GM12878 (cell line): ENCODE data around the gene ABCC2. TPM values are rescaled to one million over a fixed set of nuclear protein-coding genes. Genes with fewer than 3 reads are reported as not detected.

Experiments
- ATAC-seq: fragments of 200-7000 bp; cut with Tn5 transposase; 3 replicates; pipeline ENCODE4 v1.9.1; 2020; ENCODE audit warnings: mild to moderate bottlenecking, moderate library complexity
- BruUV-seq: library from RNA; stranded (reverse); fragments of 400-500 nt; replicated peaks from 2 replicates; lab custom pipeline; 2021; lab: Mats Ljungman, UMichigan
- CTCF ChIA-PET: fragments of 300-600 bp; sonication (Branson Sonifier 250); formaldehyde crosslinking; extraction: SDS; loops from one replicate; lab custom pipeline; 2021; ENCODE audit warnings: inconsistent platforms; lab: Yijun Ruan, JAX
- POLR2A ChIA-PET: fragments of 350-600 bp; formaldehyde crosslinking; extraction: SDS; loops from one replicate; lab custom pipeline; 2021; ENCODE audit warnings: inconsistent platforms; lab: Charles Lee
- RAD21 ChIA-PET: fragments of 300-600 bp; sonication (Branson Sonifier 250); formaldehyde crosslinking; loops from one replicate; lab custom pipeline; 2023; ENCODE audit warnings: antibody characterized with exemption; ENCODE audit not compliant: unreplicated experiment; lab: Charles Lee
- SMC1A ChIA-PET: fragments of 300-600 bp; sonication (Branson Sonifier 250); formaldehyde crosslinking; loops from one replicate; lab custom pipeline; 2023; ENCODE audit not compliant: unreplicated experiment, uncharacterized antibody; lab: Charles Lee
- DNase-seq: peaks from one replicate; pipeline ENCODE4 v3.0.0-alpha.2; 2011; ENCODE audit warnings: low read depth, low spot score
- FAIRE-seq: peaks from 3 replicates; lab custom pipeline; 2011; peaks lifted over from hg19 to GRCh38; lab: Jason Lieb, UNC
- H2AFZ ChIP-seq: 2 replicates; pipeline ENCODE4 v1.6.0; 2011; ENCODE audit warnings: low read depth, low read length, control low read depth; ENCODE audit not compliant: control insufficient read depth
- H3K27ac ChIP-seq: 2 replicates; pipeline ENCODE4 v1.5.1; 2011; ENCODE audit warnings: control low read depth; ENCODE audit not compliant: control insufficient read depth, insufficient read depth
- H3K27me3 ChIP-seq, 2 experiments: replicated peaks in 1 of 2; 2 replicates each; pipeline versions ENCODE4 v1.6.0 to v1.6.1; 2011; ENCODE audit warnings: low read length in 1 of 2; ENCODE audit not compliant: control insufficient read depth in 2 of 2, insufficient read depth in 2 of 2
- H3K36me3 ChIP-seq, 2 experiments: 2 replicates each; pipeline ENCODE4 v1.5.1; 2011; ENCODE audit warnings: low read length in 1 of 2; ENCODE audit not compliant: control insufficient read depth in 2 of 2, insufficient read depth in 2 of 2
- H3K4me1 ChIP-seq: 2 replicates; pipeline ENCODE4 v1.6.1; 2011; ENCODE audit warnings: mild to moderate bottlenecking, low read length, moderate library complexity, mixed read lengths; ENCODE audit not compliant: control insufficient read depth, insufficient read depth
- H3K4me2 ChIP-seq: 2 replicates; pipeline ENCODE4 v1.6.0; 2011; ENCODE audit warnings: control low read depth; ENCODE audit not compliant: control insufficient read depth, insufficient read depth
- H3K4me3 ChIP-seq: fragments of 200-600 bp; sonication (generic); 2 replicates; pipeline ENCODE4 v1.5.1; 2016
- H3K79me2 ChIP-seq: 2 replicates; pipeline ENCODE4 v1.6.0; 2011; ENCODE audit warnings: low read length; ENCODE audit not compliant: control insufficient read depth, insufficient read depth
- H3K9ac ChIP-seq: 2 replicates; pipeline ENCODE4 v1.8.0; 2011; ENCODE audit warnings: low read length, control low read depth, mixed read lengths; ENCODE audit not compliant: control insufficient read depth, insufficient read depth
- H3K9me3 ChIP-seq: replicated peaks from 3 replicates; pipeline ENCODE4 v1.5.1; 2011; ENCODE audit warnings: mild to moderate bottlenecking, low read length; ENCODE audit not compliant: control insufficient read depth, insufficient read depth
- H4K20me1 ChIP-seq: 2 replicates; pipeline ENCODE4 v1.6.0; 2011; ENCODE audit not compliant: control insufficient read depth, insufficient read depth
- ATF7 ChIP-seq: fragments of 450-650 bp; IDR thresholded peaks from 2 replicates; pipeline ENCODE4 v1.6.1; 2016; ENCODE audit warnings: low read depth, mild to moderate bottlenecking
- BRCA1 ChIP-seq: IDR thresholded peaks from 2 replicates; pipeline ENCODE4 v1.6.1; 2011; ENCODE audit warnings: low read depth, low read length, improper control_type of control experiment
- EZH2 ChIP-seq: IDR thresholded peaks from 2 replicates; pipeline ENCODE4 v1.6.1; 2012; ENCODE audit warnings: low read depth, mild to moderate bottlenecking, control low read depth, inconsistent platforms, low read length, borderline replicate concordance; ENCODE audit not compliant: control insufficient read depth
- HDAC2 ChIP-seq: fragments of 200-600 bp; sonication (generic); IDR thresholded peaks from 2 replicates; pipeline ENCODE4 v1.6.1; 2017
- IKZF1 ChIP-seq: fragments of 450-650 bp; conservative IDR thresholded peaks from 2 replicates; pipeline ENCODE4 v1.6.1; 2017; ENCODE audit warnings: antibody characterized with exemption, mild to moderate bottlenecking
- IKZF2 ChIP-seq, 2 experiments: fragments of 450-650 bp; IDR thresholded peaks; 2 replicates each; pipeline ENCODE4 v1.6.1; 2017; ENCODE audit warnings: mild to moderate bottlenecking in 2 of 2, moderate library complexity in 2 of 2
- MYB ChIP-seq: fragments of 150-350 bp; IDR thresholded peaks from 2 replicates; pipeline ENCODE4 v1.6.1; 2014; ENCODE audit warnings: mild to moderate bottlenecking, low read depth, low read length, borderline replicate concordance
- NFIC ChIP-seq: IDR thresholded peaks from 2 replicates; pipeline ENCODE4 v1.6.1; 2012; ENCODE audit warnings: low read depth, mild to moderate bottlenecking, inconsistent platforms, low read length, moderate library complexity
- PBX3 ChIP-seq: IDR thresholded peaks from 2 replicates; pipeline ENCODE4 v1.6.1; 2011; ENCODE audit warnings: mild to moderate bottlenecking, low read depth, low read length, moderate library complexity; ENCODE audit not compliant: insufficient replicate concordance
- POLR2A ChIP-seq: IDR thresholded peaks from 2 replicates; pipeline ENCODE4 v1.6.1; 2011; ENCODE audit warnings: low read depth, mild to moderate bottlenecking, low read length
- RBBP5 ChIP-seq: fragments of 200-600 bp; sonication (generic); conservative IDR thresholded peaks from 2 replicates; pipeline ENCODE4 v1.6.1; 2016
- SMARCA5 ChIP-seq: fragments of 450-650 bp; IDR thresholded peaks from 2 replicates; pipeline ENCODE4 v1.6.1; 2017; ENCODE audit warnings: mild to moderate bottlenecking
- SUPT20H ChIP-seq: IDR thresholded peaks from 2 replicates; pipeline ENCODE4 v1.6.1; 2011; ENCODE audit warnings: low read depth, mild to moderate bottlenecking, low read length, moderate library complexity, borderline replicate concordance; ENCODE audit not compliant: control insufficient read depth
- USF1 ChIP-seq: IDR thresholded peaks from 2 replicates; pipeline ENCODE4 v1.6.1; 2011; ENCODE audit warnings: borderline replicate concordance, low read depth, mild to moderate bottlenecking, moderate library complexity, mixed read lengths, low read length; ENCODE audit not compliant: insufficient read depth; ENCODE audit errors: extremely low read length
- WGBS: methylation state at CpG from one replicate; pipeline ENCODE4 v1.1.6; 2016; ENCODE audit warnings: low lambda C conversion rate; ENCODE audit not compliant: insufficient replicate concordance, insufficient coverage; ENCODE audit errors: missing lambda C conversion rate; 5-methylcytosine and 5-hydroxymethylcytosine counted together
- in situ Hi-C: fragments of 300-500 bp; cut with MboI; formaldehyde crosslinking; loops from 9 replicates; pipeline ENCODE4 v1.14.3; 2018; ENCODE audit warnings: mixed read lengths
- intact Hi-C: fragments of 100-400 bp; cut with micrococcal nuclease; formaldehyde crosslinking; loops from one replicate; pipeline ENCODE4 v1.14.2; 2022; ENCODE audit not compliant: unreplicated experiment
- polyA plus RNA-seq, 11 experiments: library from polyadenylated mRNA; depleted of rRNA in 4 of 11; unstranded in 6 of 11; stranded (reverse) in 5 of 11; fragments of >200 nt; fragmentation: Nextera tagmentation in 4 of 11; fragmentation: Illumina TruSeq in 1 of 11; extraction: Ambion mirVana in 4 of 11; extraction: Trizol in 1 of 11; gene quantifications; 1 replicate in 1 of 11; 2 replicates in 10 of 11; pipeline versions ENCODE4 v1.2.1 to v1.2.3, GENCODE V29; 2011 to 2016; ENCODE audit warnings: inconsistent platforms in 2 of 11, missing spikeins in 2 of 11, low read depth in 1 of 11
- total RNA-seq, 4 experiments: library from RNA; depleted of rRNA in 3 of 4; stranded (reverse); fragments of >200 nt in 3 of 4; fragmentation: Illumina TruSeq in 1 of 4; extraction: Trizol in 1 of 4; gene quantifications; 2 replicates each; pipeline versions ENCODE4 v1.2.1 to v1.2.3, GENCODE V29; 2013 to 2021

ABCC2 gene
- total and polyA plus RNA-seq, 10 of the 15 experiments (the other 5 are each of a cell fraction or from before 2014, with no cell fraction given): 0.02 to 0.95 (median 0.21) TPM

- no TSS peak for BruUV-seq
- TF ChIP-seq IKZF2 (IDR thresholded peaks at IDR 0.05) (no peak), HDAC2 (no peak), ATF7 (no peak), SMARCA5 (no peak), RBBP5 (no peak), IKZF1 (no peak), POLR2A (no peak)
- Histone ChIP-seq H3K36me3 (no peaks in the 10 kb centered on the region), H3K79me2 (no peaks in the 10 kb centered on the region), H3K9me3 (no peaks in the 10 kb centered on the region; the same call in 1 of the 3 replicates), H3K4me1 (peaks cover 20% of the 10 kb centered on the region), H3K4me2 (no peak overlapping the region), H3K27me3 (no peaks in the 10 kb centered on the region), H3K27ac (no peak overlapping the region), H4K20me1 (no peaks in the 10 kb centered on the region), H3K9ac (no peak overlapping the region), H3K4me3 (no peak overlapping the region), H2AFZ (no peak overlapping the region)
- DNase-seq: no peak
- RAD21 ChIA-PET: interaction anchor here (0.6 kb wide), 1 partner anchor 15 kb away, joined by 4 read pairs; no protein-coding TSS in a partner anchor
- intact Hi-C loops (no loop called here), in situ Hi-C loops (no loop called here)
- POLR2A ChIA-PET: interaction anchor here (0.6 kb wide), 1 partner anchor 37 kb away, joined by 4 read pairs; no protein-coding TSS in a partner anchor
- SMC1A ChIA-PET: interaction anchor here (1.0 to 1.9 kb wide), 3 partner anchors 9 to 410 kb away, joined by 3 to 5 read pairs (median 3); no protein-coding TSS in a partner anchor
- CTCF ChIA-PET: no interaction called here
- ATAC-seq: no peak
- WGBS: 61% methylated on average over 4 of the region's 5 CpGs
- no peak for FAIRE-seq
Measured at GRCh38 chr10:99767901-99768300, 14.5 kb upstream of the ABCC2 start.

GRCh38 chr10:99768556-99768955 lies 13.9 kb upstream of the ABCC2 start:
- Histone ChIP-seq H4K20me1 (no peaks in the 10 kb centered on the region), H3K27me3 (no peaks in the 10 kb centered on the region), H3K4me3 (no peak overlapping the region), H3K79me2 (no peaks in the 10 kb centered on the region), H3K27ac (no peak overlapping the region), H2AFZ (no peak overlapping the region), H3K36me3 (no peaks in the 10 kb centered on the region), H3K9me3 (no peaks in the 10 kb centered on the region; the same call in 2 of the 3 replicates), H3K4me2 (no peak overlapping the region)
- ChIA-PET CTCF (interaction anchor here (1.0 kb wide), 2 partner anchors 16 to 78 kb away, joined by 3 to 4 read pairs; no protein-coding TSS in a partner anchor), SMC1A (interaction anchor here (1.0 to 1.9 kb wide), 4 partner anchors 8 to 410 kb away, joined by 3 to 6 read pairs (median 4); no protein-coding TSS in a partner anchor), RAD21 (interaction anchor here (0.8 kb wide), 1 partner anchor 20 kb away, joined by 3 read pairs; no protein-coding TSS in a partner anchor), POLR2A (interaction anchor here (0.6 kb wide), 1 partner anchor 38 kb away, joined by 4 read pairs; no protein-coding TSS in a partner anchor)
- no peak for FAIRE-seq
- 88% methylated on average over 2 of the region's 2 CpGs for WGBS
- no peak for ATAC-seq
- BruUV-seq: no TSS peak
- intact Hi-C loops: no loop called here
- DNase-seq: no peak
- no peak for TF ChIP-seq EZH2
- TF ChIP-seq USF1: no peak
- TF ChIP-seq NFIC: no peak
- TF ChIP-seq BRCA1: no peak
- no peak for TF ChIP-seq HDAC2
- TF ChIP-seq PBX3: no peak
- TF ChIP-seq MYB: no peak
- no peak for TF ChIP-seq SUPT20H
- TF ChIP-seq, all 136 proteins: peak for 0
- in situ Hi-C loops: no loop called here
- Histone ChIP-seq H3K9ac (no peak overlapping the region), H3K4me1 (peaks cover 20% of the 10 kb centered on the region)
